HepG2 (cell line): ENCODE data around the gene VSIG2. TPM values are rescaled to one million over a fixed set of nuclear protein-coding genes. Genes with fewer than 3 reads are reported as not detected.
A peak's percentile ranks its signal among the peaks of the same experiment; 100 is the strongest.

Experiments used
- ARNTL ChIP-seq: sonication (generic); formaldehyde crosslinking; IDR thresholded peaks from 2 replicates; pipeline ENCODE4 v1.4.0; 2020; ENCODE audit warnings: mild to moderate bottlenecking, missing genetic modification reagents
- CCDC6 ChIP-seq: sonication (generic); formaldehyde crosslinking; IDR thresholded peaks from 2 replicates; pipeline ENCODE4 v1.8.1; 2022; ENCODE audit warnings: mild to moderate bottlenecking, missing genetic modification reagents, moderate library complexity
- DNMT1 ChIP-seq: sonication (generic); formaldehyde crosslinking; IDR thresholded peaks from 2 replicates; pipeline ENCODE4 v1.5.1; 2020; ENCODE audit warnings: mild to moderate bottlenecking, missing genetic modification reagents
- PTBP1 ChIP-seq: fragments of 200-400 bp; formaldehyde crosslinking; IDR thresholded peaks from 2 replicates; pipeline ENCODE4 v1.6.1; 2018; ENCODE audit warnings: low read length, low read depth; ENCODE audit not compliant: poor library complexity, severe bottlenecking
- SMAD3 ChIP-seq: sonication (generic); formaldehyde crosslinking; IDR thresholded peaks from 2 replicates; pipeline ENCODE4 v1.4.0; 2020; ENCODE audit warnings: missing genetic modification reagents
- SP5 ChIP-seq: IDR thresholded peaks from 2 replicates; pipeline ENCODE4 v1.6.1; 2016; ENCODE audit warnings: low read depth, borderline replicate concordance
- TCF12 ChIP-seq, 2 experiments: fragments of 450-650 bp in 1 of 2; sonication (generic) in 1 of 2; formaldehyde crosslinking in 1 of 2; IDR thresholded peaks; 2 replicates each; pipeline versions ENCODE4 v1.6.1 to v1.8.0; 2017 to 2022; ENCODE audit warnings: antibody characterized with exemption in 1 of 2, mild to moderate bottlenecking in 1 of 2, missing genetic modification reagents in 1 of 2, moderate library complexity in 1 of 2
- TFE3 ChIP-seq: IDR thresholded peaks from 2 replicates; pipeline ENCODE4 v1.6.1; 2016
- THYN1 ChIP-seq: sonication (generic); formaldehyde crosslinking; IDR thresholded peaks from 2 replicates; pipeline ENCODE4 v1.8.1; 2023; ENCODE audit warnings: low read depth, mild to moderate bottlenecking, moderate library complexity, missing genetic modification reagents, borderline replicate concordance
- YY1 ChIP-seq: IDR thresholded peaks from 2 replicates; pipeline ENCODE4 v1.6.1; 2011; ENCODE audit warnings: low read length, low read depth, moderate library complexity, mild to moderate bottlenecking; ENCODE audit not compliant: insufficient read depth, insufficient replicate concordance
- ZNF264 ChIP-seq: sonication (generic); formaldehyde crosslinking; IDR thresholded peaks from 2 replicates; pipeline ENCODE4 v1.4.0; 2020; ENCODE audit warnings: missing genetic modification reagents
- ZNF407 ChIP-seq: sonication (generic); formaldehyde crosslinking; IDR thresholded peaks from one replicate; pipeline ENCODE4 v1.5.1; 2020; ENCODE audit warnings: mild to moderate bottlenecking, missing genetic modification reagents; ENCODE audit errors: not compliant biosample characterization
- ZNF574 ChIP-seq: sonication (generic); formaldehyde crosslinking; IDR thresholded peaks from 2 replicates; pipeline ENCODE4 v1.4.0; 2020; ENCODE audit warnings: missing genetic modification reagents
- ZNF709 ChIP-seq: sonication (generic); formaldehyde crosslinking; IDR thresholded peaks from 2 replicates; pipeline ENCODE4 v1.5.0; 2020; ENCODE audit warnings: mild to moderate bottlenecking, missing genetic modification reagents
- ZNF713 ChIP-seq: sonication (generic); formaldehyde crosslinking; IDR thresholded peaks from 2 replicates; pipeline ENCODE4 v1.4.0; 2020; ENCODE audit warnings: mild to moderate bottlenecking, missing genetic modification reagents
- polyA plus RNA-seq, 8 experiments: library from polyadenylated mRNA; depleted of rRNA in 3 of 8; stranded (reverse) in 7 of 8; unstranded in 1 of 8; fragments of >200 nt; fragmentation: Illumina TruSeq in 4 of 8; extraction: Trizol in 4 of 8; gene quantifications; 2 replicates each; pipeline versions ENCODE4 v1.2.1 to v1.2.3, GENCODE V29; 2011 to 2016; ENCODE audit warnings: low read depth in 4 of 8, missing spikeins in 1 of 8, mixed read lengths in 1 of 8; ENCODE audit not compliant: insufficient read depth in 1 of 8
- total RNA-seq, 5 experiments: library from RNA; depleted of rRNA; stranded (reverse); fragments of >200 nt; fragmentation: Illumina TruSeq; extraction: Trizol; gene quantifications; 2 replicates each; pipeline ENCODE4 v1.2.3, GENCODE V29; 2016; ENCODE audit warnings: low read depth in 1 of 5

The VSIG2 gene
- total and polyA plus RNA-seq, 2 of the 13 experiments (the other 11 are each of a cell fraction or from before 2014, with no cell fraction given): 0.80 to 2.7 TPM

GRCh38 chr11:124758355-124759265 lies 6.6 kb upstream of the VSIG2 start (continued):
- TF ChIP-seq ZNF407 (CRISPR knock-in tag) (peak; percentile 31), ZNF574 (CRISPR knock-in tag) (peak; percentile 40; the same call in 1 of the 2 replicates), ZNF709 (CRISPR knock-in tag) (no peak), TFE3 (CRISPR knock-in tag) (no peak), DNMT1 (CRISPR knock-in tag) (0 out of 2 replicates have a peak, but pooled peaks have one; percentile 53), THYN1 (no peak), TCF12 (IDR thresholded peaks at IDR 0.05) (no peak), TCF12 (CRISPR knock-in tag; IDR thresholded peaks at IDR 0.05) (no peak), ARNTL (CRISPR knock-in tag) (0 out of 2 replicates have a peak, but pooled peaks have one; percentile 14), PTBP1 (no peak), ZNF264 (CRISPR knock-in tag) (peak; percentile 19; the same call in 1 of the 2 replicates), SP5 (peak; percentile 37; the same call in 1 of the 2 replicates), SMAD3 (CRISPR knock-in tag) (0 out of 2 replicates have a peak, but pooled peaks have one; percentile 14), YY1 (peak; percentile 31), ZNF713 (CRISPR knock-in tag) (no peak), CCDC6 (CRISPR knock-in tag) (no peak)
